HG03469 (cell line): Measurements from ENCODE around the gene FFAR1.

Experiments
- ATAC-seq: cut with Tn5 transposase; IDR thresholded peaks from one replicate; pipeline ENCODE4 v1.9.1; 2021; ENCODE audit warnings: mild to moderate bottlenecking, moderate library complexity, moderate number of reproducible peaks; ENCODE audit not compliant: unreplicated experiment

FFAR1 gene, protein sequence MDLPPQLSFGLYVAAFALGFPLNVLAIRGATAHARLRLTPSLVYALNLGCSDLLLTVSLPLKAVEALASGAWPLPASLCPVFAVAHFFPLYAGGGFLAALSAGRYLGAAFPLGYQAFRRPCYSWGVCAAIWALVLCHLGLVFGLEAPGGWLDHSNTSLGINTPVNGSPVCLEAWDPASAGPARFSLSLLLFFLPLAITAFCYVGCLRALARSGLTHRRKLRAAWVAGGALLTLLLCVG (N-terminal part only)

DNA sequence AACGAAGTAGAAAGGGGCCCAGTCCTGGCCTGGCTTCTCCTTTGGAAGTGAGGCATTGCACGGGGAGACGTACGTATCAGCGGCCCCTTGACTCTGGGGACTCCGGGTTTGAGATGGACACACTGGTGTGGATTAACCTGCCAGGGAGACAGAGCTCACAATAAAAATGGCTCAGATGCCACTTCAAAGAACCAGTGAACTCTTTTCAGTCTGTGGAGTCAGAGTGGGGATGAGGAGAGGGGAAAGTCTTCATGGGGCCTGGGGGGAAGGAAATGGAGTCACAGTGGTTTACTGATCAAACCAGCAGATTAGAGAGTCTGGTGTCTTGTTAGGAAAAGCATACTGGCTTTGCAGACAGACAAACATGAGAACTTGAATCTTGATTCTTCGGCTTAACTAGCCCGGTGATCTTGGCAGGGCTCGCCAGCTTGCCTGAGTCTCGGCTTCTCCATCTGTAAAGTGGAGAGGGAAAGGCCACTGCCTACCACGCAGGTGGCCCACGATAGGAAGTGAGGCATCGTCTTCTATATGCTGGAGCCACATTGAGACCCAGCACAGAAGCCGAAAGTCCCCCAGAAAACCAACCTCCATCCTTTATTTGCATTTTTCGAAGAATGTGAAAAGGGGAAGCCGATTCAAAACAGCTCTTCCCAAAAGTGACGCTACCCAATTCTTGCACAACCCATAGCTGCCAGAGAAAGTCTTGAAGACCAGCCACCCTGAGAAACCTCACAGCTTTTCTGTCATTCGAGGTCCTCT, at the start of gene FFAR1:
FFAR1 (plus strand) TSS at position 732 of the 759 bp plus-strand sequence. CDS start 3,650 bp downstream, outside the sequence.
- ATAC-seq = no peak

DNA sequence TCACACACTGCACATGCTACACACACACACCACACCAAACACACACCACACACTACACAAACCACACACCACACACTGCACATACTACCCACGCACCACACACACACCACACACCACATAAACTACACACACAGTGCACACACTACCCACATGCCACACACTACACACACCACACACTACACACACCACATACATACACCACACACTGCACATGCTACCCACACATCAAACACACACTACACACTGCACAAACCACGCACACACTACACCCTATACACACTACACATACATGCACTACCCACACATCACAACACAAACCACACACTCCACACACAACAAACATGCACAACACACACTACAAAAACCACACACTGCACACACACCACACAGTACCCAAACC, 49.8 kb upstream of the FFAR1 start:
- no peak for ATAC-seq

DNA sequence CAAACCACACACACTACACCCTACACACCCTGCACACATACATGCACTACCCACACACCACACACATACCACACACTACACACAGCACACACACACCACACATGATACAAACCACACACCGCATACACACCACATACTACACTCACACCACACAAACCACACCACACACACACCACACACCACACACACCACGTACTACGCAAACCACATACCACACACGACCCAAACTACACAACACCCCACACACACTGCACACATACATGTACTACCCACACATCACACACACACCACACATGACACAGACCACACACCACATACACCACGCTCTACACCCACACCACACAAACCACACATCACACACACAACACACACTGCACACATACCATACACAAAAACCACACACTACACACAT, 49.1 kb upstream of the FFAR1 start:
- no peak for ATAC-seq

DNA sequence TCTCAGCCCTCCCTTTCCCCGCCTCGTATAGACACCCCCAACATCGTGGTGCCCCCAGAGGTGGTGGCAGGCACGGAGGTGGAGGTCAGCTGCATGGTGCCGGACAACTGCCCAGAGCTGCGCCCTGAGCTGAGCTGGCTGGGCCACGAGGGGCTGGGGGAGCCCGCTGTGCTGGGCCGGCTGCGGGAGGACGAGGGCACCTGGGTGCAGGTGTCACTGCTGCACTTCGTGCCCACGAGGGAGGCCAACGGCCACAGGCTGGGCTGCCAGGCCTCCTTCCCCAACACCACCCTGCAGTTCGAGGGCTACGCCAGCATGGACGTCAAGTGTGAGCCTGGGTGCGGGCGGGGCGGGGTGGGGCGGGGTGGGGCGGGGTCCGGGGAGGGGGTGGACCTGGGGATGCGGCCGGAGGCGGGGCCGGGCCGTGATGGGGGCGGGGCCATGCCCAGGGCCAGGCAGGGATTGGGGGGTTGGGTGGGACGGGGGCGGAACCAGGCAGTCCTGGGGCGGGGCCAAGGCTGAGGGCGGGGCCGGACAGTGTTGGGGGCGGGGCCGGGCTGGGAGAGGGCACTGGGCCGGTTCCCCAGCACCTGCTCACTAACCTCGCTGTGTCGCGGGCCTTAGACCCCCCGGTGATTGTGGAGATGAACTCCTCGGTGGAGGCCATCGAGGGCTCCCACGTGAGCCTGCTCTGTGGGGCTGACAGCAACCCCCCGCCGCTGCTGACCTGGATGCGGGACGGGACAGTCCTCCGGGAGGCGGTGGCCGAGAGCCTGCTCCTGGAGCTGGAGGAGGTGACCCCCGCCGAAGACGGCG, 48.0 kb upstream of the FFAR1 start:
- no peak for ATAC-seq

DNA sequence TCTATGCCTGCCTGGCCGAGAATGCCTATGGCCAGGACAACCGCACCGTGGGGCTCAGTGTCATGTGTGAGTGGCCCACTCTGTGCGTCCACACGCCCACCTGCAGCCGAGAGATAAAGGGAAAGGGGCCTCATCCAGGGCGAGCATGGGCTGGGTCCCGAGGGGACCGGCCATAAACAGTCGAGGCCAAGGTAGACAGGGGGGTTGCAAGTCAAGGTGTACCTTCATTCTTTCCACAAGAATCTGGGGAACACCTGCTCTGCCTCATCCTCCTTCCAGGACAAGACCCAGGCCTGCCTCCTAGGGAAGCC, 47.4 kb upstream of the FFAR1 start:
- no peak for ATAC-seq

DNA sequence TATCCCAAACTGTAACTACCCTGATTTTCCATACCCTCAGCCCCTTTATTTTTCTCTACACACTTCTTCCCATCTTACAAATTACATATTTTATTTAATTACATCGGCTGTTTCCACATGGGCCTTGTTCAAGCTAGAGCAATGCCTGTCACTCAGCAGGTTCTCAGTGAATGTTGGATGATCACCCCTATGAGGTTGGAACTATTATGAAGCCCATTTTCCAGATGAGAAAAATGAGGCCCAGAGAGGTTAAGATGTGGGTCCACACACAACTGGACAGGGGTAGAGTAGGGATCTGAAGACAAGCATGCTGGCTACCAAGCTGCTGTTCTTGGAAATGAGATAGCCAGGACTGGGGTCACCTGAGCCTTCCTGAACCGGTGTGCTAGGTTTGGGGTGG, 45.7 kb upstream of the FFAR1 start:
- ATAC-seq = no peak

DNA sequence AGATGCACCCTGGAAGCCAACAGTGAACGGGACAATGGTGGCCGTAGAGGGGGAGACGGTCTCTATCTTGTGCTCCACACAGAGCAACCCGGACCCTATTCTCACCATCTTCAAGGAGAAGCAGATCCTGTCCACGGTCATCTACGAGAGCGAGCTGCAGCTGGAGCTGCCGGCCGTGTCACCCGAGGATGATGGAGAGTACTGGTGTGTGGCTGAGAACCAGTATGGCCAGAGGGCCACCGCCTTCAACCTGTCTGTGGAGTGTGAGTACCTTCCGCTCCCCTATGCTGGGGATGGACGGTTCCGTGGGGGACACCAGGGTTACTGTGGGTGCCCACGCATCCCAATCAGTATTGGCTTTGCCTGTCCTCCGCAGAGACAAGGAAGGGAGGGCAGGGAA, 45.3 kb upstream of the FFAR1 start:
- no peak for ATAC-seq

DNA sequence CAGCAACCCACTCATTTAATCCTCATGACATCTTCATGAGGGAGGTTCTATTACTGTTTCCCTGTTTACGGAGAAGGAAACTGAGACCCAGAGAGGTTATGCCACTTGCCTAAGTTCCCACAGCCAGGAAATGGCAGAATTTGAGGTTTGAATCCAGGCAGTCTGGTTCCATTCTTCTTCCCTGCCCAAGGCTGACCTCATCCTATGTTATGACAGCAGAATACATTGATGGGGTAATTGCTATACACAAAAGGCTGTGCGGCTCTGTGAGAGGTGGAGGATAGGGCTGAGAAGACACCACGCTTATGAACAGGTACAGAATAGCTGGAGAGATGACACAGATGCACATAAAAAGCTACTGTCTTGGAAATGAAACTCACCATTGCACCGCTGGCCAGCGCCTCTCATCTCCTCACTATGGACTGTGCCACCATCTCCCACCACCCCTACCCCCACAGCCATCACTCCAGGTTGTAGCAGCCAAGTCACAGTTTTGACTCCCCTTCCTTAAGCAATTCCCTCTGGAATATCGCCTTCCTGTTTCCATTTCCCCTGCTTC, 44.3 kb upstream of the FFAR1 start:
- no peak for ATAC-seq

DNA sequence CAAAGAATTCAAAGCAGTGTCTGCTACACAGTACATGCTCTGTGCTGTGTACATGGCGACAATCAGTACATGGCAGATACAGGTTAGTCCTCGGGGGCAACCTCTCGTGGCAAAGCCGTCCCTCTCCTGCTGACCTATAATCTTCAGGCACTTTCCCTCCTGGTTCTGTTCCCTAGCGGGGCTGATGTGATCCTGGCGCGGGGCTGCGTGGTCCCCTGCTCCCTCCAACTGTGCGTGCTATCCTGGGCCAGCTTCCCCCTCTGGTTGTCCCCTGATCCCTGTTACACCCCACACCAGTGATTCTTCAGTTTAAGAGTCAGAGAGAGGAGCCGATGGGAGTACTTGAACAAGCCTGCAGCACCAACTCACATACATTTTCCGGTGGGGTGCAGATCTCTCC, 43.7 kb upstream of the FFAR1 start:
- no peak for ATAC-seq

DNA sequence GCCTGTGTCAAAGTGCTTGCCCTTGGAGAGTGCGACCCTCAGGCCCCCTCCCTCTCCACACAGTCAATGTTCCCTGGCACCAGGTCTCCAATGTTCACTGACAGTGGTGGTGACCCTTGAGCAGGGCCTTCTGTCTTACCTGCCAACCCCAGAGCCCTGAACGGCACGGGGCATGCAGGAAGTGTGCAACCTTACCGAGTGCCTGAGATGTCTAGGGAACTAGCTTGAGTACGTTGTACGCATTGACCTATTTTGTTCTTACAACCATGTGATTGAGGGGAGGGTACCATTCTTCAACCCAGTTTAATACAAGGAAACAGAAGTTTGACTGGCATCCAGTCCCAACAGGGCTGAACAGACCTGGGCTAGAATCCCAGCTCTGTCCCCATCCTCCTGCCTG, 42.5 kb upstream of the FFAR1 start:
- no peak for ATAC-seq

DNA sequence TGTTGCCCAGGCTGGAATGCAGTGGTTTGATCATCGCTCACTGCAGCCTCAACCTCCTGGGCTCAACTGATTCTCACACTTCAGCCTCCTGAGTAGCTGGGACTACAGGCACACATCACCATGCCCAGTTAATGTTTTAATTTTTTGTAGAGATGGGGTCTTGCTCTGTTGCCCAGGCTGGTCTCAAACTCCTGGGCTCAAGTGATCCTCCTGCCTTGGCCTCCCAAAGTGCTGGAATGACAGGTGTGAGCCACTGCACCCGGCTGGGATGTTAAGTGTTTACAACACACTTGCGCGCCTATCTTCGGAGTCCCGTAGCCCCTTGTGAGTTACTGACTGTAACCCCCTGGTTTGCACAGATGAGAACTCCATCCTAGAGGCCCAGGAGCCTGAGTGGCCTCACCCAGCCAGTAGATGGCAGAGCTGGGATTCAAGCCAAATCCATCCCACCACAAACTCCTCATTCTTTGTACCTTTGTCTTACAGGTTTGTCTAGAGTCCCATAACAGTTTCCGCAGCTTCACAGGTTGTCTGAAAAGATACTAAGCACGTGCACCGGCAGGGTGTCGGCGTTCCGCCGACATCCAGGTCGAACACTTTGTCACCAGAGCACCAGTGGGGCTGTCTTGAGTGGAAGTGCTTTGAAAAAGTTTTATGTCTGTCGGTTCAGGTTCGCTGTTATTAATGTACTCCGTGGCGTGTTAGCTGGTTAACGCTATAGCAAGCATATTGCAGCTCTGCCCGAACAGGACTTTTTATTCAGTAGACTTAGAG, 41.0 kb upstream of the FFAR1 start:
- ATAC-seq = no peak

DNA sequence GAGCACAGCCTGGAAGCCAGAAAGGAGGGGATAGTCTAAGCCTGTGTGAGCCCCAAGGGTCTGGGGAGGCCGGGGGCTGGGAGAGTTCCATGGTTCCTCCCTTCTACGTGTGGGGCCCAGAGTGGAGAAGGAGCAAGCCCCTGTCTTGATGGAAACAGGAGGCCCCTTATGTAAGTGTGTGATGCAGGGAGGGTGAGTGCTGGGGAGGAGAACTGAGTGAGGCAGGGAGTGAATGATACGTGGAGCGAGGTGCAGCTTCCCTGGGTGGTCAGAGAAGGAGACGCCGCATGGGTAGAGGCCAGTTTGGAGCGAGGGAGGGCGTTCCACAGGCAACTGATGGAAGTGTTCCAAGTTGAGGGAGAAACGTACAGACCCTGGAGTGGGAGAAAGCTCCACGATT, 39.8 kb upstream of the FFAR1 start:
- ATAC-seq = no peak

DNA sequence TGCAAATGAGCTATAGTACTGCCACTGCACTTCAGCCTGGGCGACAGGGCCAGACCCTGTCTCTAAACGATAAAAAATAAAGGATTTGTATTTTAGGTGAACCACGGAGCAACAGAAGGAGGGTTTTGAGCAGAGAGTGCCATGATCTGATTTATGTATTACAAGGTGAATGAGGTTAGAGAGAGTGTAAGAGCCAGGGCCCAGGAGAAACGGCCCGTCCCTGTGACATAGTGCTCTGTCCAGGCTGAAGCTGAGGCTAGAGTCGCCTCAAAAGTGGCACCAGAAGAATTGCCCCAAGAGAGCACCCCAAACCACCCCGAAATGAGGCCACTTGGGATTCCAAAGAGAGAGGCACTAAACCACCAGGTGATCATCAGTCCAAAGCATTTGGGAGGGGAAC, 38.8 kb upstream of the FFAR1 start:
- no peak for ATAC-seq

DNA sequence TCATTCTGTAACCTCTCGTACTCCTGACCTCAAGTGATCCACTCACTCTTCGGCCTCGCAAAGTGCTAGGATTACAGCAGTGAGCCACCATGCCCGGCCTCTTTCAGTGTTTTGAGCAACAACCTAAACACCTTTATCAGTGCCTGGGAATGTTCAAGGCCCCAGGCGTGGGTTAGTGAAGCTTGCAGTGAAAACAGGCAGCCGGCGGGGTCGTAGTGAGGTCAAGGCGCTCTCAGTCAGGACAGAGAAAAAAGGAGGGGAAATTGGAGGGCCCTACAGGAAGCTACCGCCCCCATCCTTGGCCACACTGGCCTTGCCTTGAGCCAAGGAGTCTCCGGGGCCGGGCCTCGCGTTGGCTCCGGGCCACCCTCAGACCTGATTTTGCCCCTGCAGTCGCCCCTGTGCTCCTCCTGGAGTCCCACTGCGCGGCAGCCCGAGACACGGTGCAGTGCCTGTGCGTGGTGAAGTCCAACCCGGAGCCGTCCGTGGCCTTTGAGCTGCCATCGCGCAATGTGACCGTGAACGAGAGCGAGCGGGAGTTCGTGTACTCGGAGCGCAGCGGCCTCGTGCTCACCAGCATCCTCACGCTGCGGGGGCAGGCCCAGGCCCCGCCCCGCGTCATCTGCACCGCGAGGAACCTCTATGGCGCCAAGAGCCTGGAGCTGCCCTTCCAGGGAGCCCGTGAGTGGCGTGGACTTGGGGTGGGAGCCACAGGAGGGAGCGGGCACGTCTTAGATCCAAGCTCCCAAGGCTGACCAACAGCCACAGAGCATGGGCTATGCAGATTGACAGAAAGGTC, 38.0 kb upstream of the FFAR1 start:
- ATAC-seq = no peak

DNA sequence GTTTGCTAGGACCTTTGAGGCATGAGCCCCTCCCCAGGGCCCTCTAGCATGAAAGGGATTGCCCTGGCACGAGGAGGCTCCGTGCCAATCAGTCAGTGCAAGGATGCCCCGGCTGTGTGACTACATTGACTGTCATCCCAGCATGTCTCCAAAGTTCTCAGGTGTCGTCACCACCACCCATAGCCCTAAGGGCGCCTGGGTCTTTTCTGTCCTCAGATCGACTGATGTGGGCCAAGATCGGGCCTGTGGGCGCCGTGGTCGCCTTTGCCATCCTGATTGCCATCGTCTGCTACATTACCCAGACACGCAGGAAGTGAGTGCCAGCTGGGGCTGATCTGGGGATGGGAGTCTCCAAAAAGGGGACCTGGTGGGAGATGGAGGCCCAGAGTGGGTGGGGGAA, 37.4 kb upstream of the FFAR1 start:
- ATAC-seq = no peak

DNA sequence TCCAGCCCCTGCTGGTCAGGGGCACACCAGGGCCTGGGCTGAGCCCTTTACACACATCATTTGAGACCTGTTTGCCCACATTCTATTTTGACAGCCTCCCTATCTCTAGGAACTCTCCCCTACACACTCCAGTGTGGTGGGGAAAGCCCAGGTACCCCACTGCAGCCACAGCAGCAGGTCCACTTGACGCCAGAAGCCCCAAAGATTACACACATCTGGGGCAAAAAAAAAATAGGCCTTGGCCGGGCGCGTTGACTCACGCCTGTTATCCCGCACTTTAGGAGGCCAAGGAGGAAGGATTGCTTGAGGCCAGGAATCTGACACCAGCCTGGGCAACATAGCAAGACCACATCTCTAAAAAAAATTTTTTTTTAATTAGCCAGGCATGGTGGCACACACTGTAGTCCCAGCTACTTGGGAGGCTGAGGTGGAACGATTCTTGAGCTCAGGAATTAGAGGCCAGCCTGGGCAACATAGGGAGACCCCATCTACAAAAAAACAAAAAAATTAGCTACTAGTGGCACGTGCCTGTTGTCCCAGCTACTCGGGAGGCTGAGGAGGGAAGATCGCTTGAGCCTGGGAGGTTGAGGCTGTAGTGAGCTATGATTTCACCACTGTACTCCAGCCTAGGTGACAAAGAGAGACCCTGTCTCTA, 36.8 kb upstream of the FFAR1 start:
- ATAC-seq = no peak

DNA sequence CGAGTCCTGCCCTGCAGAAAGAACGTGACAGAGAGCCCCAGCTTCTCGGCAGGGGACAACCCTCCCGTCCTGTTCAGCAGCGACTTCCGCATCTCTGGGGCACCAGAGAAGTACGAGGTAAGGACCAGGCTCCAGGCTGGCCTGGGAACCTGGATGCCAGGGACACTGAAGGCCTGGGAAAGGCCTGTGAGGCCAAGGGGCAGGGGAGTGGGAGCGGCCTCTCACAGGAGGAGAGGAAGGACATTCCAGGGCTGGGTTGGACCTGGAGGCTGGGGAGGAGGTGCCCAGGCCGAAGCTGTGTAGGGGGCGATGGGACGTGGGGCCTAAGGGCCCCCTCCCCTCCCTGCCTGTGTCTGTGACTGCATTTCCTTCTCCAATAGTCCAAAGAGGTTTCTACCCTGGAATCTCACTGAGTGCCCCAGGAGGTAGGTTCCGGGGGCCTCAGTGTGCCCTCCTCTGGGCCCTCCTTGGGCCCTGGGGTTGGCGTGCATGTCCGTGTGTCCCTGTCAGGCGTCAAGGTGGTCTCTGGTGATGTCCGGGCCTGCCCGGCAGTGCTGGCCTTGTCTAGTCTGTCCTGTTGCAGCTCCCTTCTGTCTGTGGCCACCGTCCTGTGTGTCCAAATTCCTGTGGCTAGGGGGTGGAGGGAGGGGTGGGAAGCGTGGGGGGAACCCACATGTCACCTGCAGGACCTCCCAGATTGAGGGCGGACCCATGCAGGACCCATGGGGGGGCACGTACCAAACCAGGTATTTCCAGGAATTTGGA, 35.6 kb upstream of the FFAR1 start:
- ATAC-seq = no peak

DNA sequence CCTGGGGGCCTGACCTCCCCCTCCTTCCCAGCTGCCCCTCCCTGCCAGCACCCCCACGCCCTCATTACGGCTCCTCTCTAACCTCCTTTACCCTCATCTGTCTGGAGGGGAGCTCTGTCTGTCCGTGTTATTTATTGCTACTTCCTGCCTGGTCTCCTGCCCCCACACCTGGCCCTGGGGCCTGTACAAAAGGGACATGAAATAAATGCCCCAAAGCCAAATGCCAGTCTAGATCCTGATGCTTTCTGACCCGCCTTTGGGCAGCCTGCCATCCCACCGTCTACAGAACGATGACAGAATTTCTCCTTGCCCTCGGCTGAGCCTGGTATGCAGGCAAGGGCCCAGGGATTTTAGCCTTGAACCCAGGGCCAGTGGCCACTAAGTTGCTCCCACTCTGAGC, 34.1 kb upstream of the FFAR1 start:
- ATAC-seq = no peak

DNA sequence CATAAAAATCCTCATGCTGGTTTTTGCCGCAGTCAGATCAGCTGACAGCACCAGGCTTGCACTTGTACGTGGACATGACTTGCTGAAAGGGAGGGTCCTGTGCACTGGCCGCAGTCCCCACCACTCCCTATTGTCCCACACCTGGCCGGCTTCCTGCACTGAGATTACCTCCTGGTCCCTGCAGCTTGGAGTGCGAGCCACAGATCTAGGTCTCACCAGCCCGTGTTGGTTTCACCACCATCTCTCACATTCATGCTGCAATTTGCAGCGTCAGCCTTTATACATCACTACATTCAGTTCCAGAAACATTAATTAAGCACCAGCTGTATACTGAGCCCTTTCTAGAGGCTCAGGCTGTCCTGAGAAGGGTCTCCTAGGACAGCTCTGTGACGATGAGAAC, 33.7 kb upstream of the FFAR1 start:
- no peak for ATAC-seq
